GM23338 (cell line): ENCODE results near the gene LRIF1. TPM values are rescaled to one million over a fixed set of nuclear protein-coding genes. Genes with fewer than 3 reads are reported as not detected.

Experiments
- ATAC-seq: fragments of 200-7000 bp; cut with Tn5 transposase; 3 replicates; pipeline ENCODE4 v1.9.1; 2020
- DNase-seq: peaks from one replicate; pipeline ENCODE4 v3.0.0-alpha.2; 2015; ENCODE audit warnings: low spot score
- H2AFZ ChIP-seq: fragments of 200-600 bp; sonication (generic); 2 replicates; pipeline ENCODE4 v1.8.0; 2016; ENCODE audit warnings: antibody characterized with exemption, mild to moderate bottlenecking, moderate library complexity
- H3F3A ChIP-seq: fragments of 200-600 bp; sonication (generic); replicated peaks from 2 replicates; pipeline ENCODE4 v1.8.0; 2017; ENCODE audit warnings: antibody characterized with exemption, mixed run types, low read depth
- H3K27ac ChIP-seq: fragments of 200-600 bp; sonication (generic); 2 replicates; pipeline ENCODE4 v1.6.1; 2016; ENCODE audit warnings: low read depth
- H3K27me3 ChIP-seq: fragments of 200-600 bp; sonication (generic); 2 replicates; pipeline ENCODE4 v1.8.0; 2016; ENCODE audit warnings: mild to moderate bottlenecking, mixed run types, moderate library complexity; ENCODE audit not compliant: insufficient read depth
- H3K36me3 ChIP-seq: fragments of 200-600 bp; sonication (generic); 2 replicates; pipeline ENCODE4 v1.8.0; 2016; ENCODE audit warnings: mild to moderate bottlenecking; ENCODE audit not compliant: insufficient read depth
- H3K4me1 ChIP-seq: fragments of 200-600 bp; sonication (generic); 2 replicates; pipeline ENCODE4 v1.8.0; 2016; ENCODE audit warnings: mild to moderate bottlenecking, moderate library complexity; ENCODE audit not compliant: insufficient read depth
- H3K4me2 ChIP-seq: fragments of 200-600 bp; sonication (generic); 2 replicates; pipeline ENCODE4 v1.7.1; 2017; ENCODE audit warnings: mixed run types
- H3K4me3 ChIP-seq: fragments of 200-600 bp; sonication (generic); 2 replicates; pipeline ENCODE4 v1.6.1; 2016; ENCODE audit warnings: mixed run types
- H3K79me2 ChIP-seq: fragments of 200-600 bp; sonication (generic); replicated peaks from 2 replicates; pipeline ENCODE4 v1.8.0; 2017; ENCODE audit warnings: mild to moderate bottlenecking; ENCODE audit not compliant: insufficient read depth
- H3K9me2 ChIP-seq: fragments of 200-600 bp; sonication (generic); 2 replicates; pipeline ENCODE4 v1.8.0; 2017; ENCODE audit not compliant: insufficient read depth
- H4K20me1 ChIP-seq: fragments of 200-600 bp; sonication (generic); replicated peaks from 2 replicates; pipeline ENCODE4 v1.8.0; 2017; ENCODE audit warnings: mild to moderate bottlenecking; ENCODE audit not compliant: insufficient read depth
- H3K27ac Mint-ChIP-seq: 2 replicates; pipeline ENCODE4 v1.8.0; 2020; ENCODE audit warnings: inconsistent platforms, mild to moderate bottlenecking, moderate library complexity, mixed read lengths
- H3K27me3 Mint-ChIP-seq: 3 replicates; pipeline ENCODE4 v1.8.0; 2022; ENCODE audit warnings: low read depth, mild to moderate bottlenecking, moderate library complexity, mixed read lengths, inconsistent platforms; ENCODE audit not compliant: insufficient read depth, poor library complexity
- H3K36me3 Mint-ChIP-seq: 3 replicates; pipeline ENCODE4 v1.8.0; 2021; ENCODE audit warnings: low read depth, mild to moderate bottlenecking, inconsistent platforms, moderate library complexity, mixed read lengths
- H3K4me1 Mint-ChIP-seq: 3 replicates; pipeline ENCODE4 v1.8.0; 2020; ENCODE audit warnings: mild to moderate bottlenecking, inconsistent platforms, mixed read lengths
- H3K4me3 Mint-ChIP-seq: 3 replicates; pipeline ENCODE4 v1.8.0; 2021; ENCODE audit warnings: moderate library complexity, mild to moderate bottlenecking, inconsistent platforms, mixed read lengths
- H3K9me3 Mint-ChIP-seq: 3 replicates; pipeline ENCODE4 v1.8.0; 2020; ENCODE audit warnings: moderate library complexity, mild to moderate bottlenecking, inconsistent platforms, mixed read lengths
- EZH2 ChIP-seq: fragments of 200-600 bp; sonication (generic); IDR thresholded peaks from one replicate; pipeline ENCODE4 v1.8.0; 2017; ENCODE audit warnings: antibody characterized with exemption, mild to moderate bottlenecking, low read depth; ENCODE audit not compliant: unreplicated experiment
- EZH2phosphoT487 ChIP-seq: fragments of 200-600 bp; sonication (generic); IDR thresholded peaks from one replicate; pipeline ENCODE4 v1.8.1; 2018; ENCODE audit warnings: antibody characterized with exemption; ENCODE audit not compliant: unreplicated experiment
- JUNB ChIP-seq: IDR thresholded peaks from one replicate; pipeline ENCODE4 v1.6.1; 2016; ENCODE audit warnings: antibody characterized with exemption; ENCODE audit not compliant: unreplicated experiment
- NANOG ChIP-seq: IDR thresholded peaks from 2 replicates; pipeline ENCODE4 v1.6.1; 2016; ENCODE audit warnings: antibody characterized with exemption, borderline replicate concordance
- POLR2AphosphoS5 ChIP-seq: IDR thresholded peaks from 2 replicates; pipeline ENCODE4 v1.6.1; 2016; ENCODE audit warnings: antibody characterized with exemption, low read depth
- STAT1 ChIP-seq: IDR thresholded peaks from one replicate; pipeline ENCODE4 v1.6.1; 2016; ENCODE audit warnings: antibody characterized with exemption; ENCODE audit not compliant: unreplicated experiment
- ZNF114 ChIP-seq: fragments of 250-450 bp; sonication (Bioruptor Pico); IDR thresholded peaks from 2 replicates; pipeline ENCODE4 v1.5.0; 2020; ENCODE audit warnings: mild to moderate bottlenecking, moderate library complexity
- ZNF331 ChIP-seq: fragments of 250-450 bp; sonication (Bioruptor Pico); IDR thresholded peaks from 2 replicates; pipeline ENCODE4 v1.5.0; 2020; ENCODE audit warnings: low read depth, mild to moderate bottlenecking, moderate library complexity
- polyA plus RNA-seq: library from polyadenylated mRNA; unstranded; fragments of >200 nt; fragmentation: Nextera tagmentation; extraction: Ambion mirVana; gene quantifications from 2 replicates; pipeline ENCODE4 v1.2.1, GENCODE V29; 2016
- total RNA-seq: library from RNA; depleted of rRNA; stranded (reverse); fragments of >200 nt; shearing (Covaris generic); gene quantifications from 2 replicates; pipeline ENCODE4 v1.2.3, GENCODE V29; 2014
- TF ChIP-seq, protein P1 (sequence below): IDR thresholded peaks from one replicate; pipeline ENCODE4 v1.6.1; 2018; ENCODE audit warnings: antibody characterized with exemption; ENCODE audit not compliant: unreplicated experiment
- TF ChIP-seq, protein P2 (sequence below), 2 experiments: fragments of 200-600 bp in 1 of 2; sonication (generic) in 1 of 2; conservative IDR thresholded peaks; 2 replicates each; pipeline versions ENCODE4 v1.5.1 to v1.6.1; 2016 to 2017; ENCODE audit warnings: antibody characterized with exemption in 2 of 2, low read depth in 2 of 2, mild to moderate bottlenecking in 2 of 2, moderate library complexity in 1 of 2
- TF ChIP-seq, protein P3 (sequence below): IDR thresholded peaks from 2 replicates; pipeline ENCODE4 v1.6.1; 2016; ENCODE audit warnings: antibody characterized with exemption

The LRIF1 gene
- total and polyA plus RNA-seq, 2 experiments from 2014 or later: 32.6 to 37.9 TPM

DNA sequence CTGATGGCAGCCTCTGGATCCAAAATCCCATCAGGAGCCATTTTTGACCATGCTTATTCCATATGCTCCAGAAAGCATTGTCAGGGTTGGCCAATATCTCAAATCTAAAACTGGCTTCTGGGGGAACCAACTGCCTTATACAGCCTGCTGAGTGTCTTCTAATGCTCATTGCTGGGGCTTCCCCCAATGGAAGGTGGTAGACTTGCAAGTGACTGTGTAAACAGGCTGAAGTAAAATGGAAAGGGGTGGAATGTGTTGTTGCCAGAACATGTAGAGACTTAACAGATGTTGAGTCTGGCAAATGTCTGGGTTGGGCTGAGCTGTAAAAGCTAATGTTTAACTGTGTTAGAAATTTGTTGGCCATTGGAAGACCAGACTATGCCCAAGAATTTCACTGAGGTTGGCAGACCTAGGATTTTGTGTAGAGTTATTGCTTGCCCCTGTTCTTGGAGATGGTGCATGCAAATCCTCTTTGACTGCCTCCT lies 22.7 kb upstream of the LRIF1 start (continued):
- TF ChIP-seq, protein P1, sequence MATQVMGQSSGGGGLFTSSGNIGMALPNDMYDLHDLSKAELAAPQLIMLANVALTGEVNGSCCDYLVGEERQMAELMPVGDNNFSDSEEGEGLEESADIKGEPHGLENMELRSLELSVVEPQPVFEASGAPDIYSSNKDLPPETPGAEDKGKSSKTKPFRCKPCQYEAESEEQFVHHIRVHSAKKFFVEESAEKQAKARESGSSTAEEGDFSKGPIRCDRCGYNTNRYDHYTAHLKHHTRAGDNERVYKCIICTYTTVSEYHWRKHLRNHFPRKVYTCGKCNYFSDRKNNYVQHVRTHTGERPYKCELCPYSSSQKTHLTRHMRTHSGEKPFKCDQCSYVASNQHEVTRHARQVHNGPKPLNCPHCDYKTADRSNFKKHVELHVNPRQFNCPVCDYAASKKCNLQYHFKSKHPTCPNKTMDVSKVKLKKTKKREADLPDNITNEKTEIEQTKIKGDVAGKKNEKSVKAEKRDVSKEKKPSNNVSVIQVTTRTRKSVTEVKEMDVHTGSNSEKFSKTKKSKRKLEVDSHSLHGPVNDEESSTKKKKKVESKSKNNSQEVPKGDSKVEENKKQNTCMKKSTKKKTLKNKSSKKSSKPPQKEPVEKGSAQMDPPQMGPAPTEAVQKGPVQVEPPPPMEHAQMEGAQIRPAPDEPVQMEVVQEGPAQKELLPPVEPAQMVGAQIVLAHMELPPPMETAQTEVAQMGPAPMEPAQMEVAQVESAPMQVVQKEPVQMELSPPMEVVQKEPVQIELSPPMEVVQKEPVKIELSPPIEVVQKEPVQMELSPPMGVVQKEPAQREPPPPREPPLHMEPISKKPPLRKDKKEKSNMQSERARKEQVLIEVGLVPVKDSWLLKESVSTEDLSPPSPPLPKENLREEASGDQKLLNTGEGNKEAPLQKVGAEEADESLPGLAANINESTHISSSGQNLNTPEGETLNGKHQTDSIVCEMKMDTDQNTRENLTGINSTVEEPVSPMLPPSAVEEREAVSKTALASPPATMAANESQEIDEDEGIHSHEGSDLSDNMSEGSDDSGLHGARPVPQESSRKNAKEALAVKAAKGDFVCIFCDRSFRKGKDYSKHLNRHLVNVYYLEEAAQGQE: no peak
- TF ChIP-seq, protein P2, sequence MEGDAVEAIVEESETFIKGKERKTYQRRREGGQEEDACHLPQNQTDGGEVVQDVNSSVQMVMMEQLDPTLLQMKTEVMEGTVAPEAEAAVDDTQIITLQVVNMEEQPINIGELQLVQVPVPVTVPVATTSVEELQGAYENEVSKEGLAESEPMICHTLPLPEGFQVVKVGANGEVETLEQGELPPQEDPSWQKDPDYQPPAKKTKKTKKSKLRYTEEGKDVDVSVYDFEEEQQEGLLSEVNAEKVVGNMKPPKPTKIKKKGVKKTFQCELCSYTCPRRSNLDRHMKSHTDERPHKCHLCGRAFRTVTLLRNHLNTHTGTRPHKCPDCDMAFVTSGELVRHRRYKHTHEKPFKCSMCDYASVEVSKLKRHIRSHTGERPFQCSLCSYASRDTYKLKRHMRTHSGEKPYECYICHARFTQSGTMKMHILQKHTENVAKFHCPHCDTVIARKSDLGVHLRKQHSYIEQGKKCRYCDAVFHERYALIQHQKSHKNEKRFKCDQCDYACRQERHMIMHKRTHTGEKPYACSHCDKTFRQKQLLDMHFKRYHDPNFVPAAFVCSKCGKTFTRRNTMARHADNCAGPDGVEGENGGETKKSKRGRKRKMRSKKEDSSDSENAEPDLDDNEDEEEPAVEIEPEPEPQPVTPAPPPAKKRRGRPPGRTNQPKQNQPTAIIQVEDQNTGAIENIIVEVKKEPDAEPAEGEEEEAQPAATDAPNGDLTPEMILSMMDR (conservative IDR thresholded peaks at IDR 0.05; ENCODE audit: low read depth in 2 of 2): no peak

DNA sequence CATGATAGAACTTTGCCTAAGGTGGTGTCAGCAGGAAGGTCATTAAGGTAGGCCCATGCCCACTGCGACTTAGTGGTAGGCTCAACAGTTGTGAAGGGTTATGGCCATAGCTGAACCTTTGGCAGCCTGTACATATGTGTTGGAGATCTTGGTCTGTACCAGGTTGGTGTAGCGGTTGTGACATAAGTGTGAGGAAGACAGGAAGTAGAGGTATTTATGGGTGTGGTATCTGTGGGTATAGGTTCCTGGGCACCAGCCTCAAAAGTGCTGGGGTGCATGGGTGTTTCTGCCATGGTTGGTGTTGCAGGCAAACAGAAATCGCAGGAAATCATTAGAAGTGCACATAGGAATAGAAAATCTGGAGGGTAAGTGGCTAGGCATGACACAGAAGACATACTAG lies 18.6 kb upstream of the LRIF1 start:
- Histone ChIP-seq H3K79me2 (no peaks in the 10 kb centered on the region), H3K27ac (no peak overlapping the region), H3K27me3 (no peaks in the 10 kb centered on the region), H3K9me2 (no peaks in the 10 kb centered on the region; the same call in 1 of the 2 replicates), H3K4me2 (no peak overlapping the region), H4K20me1 (no peaks in the 10 kb centered on the region), H3K4me3 (no peak overlapping the region), H3K4me1 (no peaks in the 10 kb centered on the region), H3K36me3 (no peaks in the 10 kb centered on the region), H3F3A (no peaks in the 10 kb centered on the region), H2AFZ (no peak overlapping the region)
- Mint-ChIP-seq H3K4me1 (no peaks in the 10 kb centered on the region), H3K36me3 (no peaks in the 10 kb centered on the region), H3K27me3 (no peaks in the 10 kb centered on the region), H3K27ac (no peak overlapping the region), H3K4me3 (no peak overlapping the region), H3K9me3 (peaks cover 21% of the 10 kb centered on the region)
- no peak for ATAC-seq
- DNase-seq: no peak
- TF ChIP-seq, protein P2 (conservative IDR thresholded peaks at IDR 0.05; ENCODE audit: low read depth in 2 of 2): no peak
- TF ChIP-seq, protein P3, sequence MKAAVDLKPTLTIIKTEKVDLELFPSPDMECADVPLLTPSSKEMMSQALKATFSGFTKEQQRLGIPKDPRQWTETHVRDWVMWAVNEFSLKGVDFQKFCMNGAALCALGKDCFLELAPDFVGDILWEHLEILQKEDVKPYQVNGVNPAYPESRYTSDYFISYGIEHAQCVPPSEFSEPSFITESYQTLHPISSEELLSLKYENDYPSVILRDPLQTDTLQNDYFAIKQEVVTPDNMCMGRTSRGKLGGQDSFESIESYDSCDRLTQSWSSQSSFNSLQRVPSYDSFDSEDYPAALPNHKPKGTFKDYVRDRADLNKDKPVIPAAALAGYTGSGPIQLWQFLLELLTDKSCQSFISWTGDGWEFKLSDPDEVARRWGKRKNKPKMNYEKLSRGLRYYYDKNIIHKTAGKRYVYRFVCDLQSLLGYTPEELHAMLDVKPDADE: no peak
- TF ChIP-seq EZH2phosphoT487 (no peak), ZNF331 (CRISPR knock-in tag) (no peak), ZNF114 (CRISPR knock-in tag) (no peak), NANOG (no peak), EZH2 (no peak), STAT1 (no peak), JUNB (no peak), POLR2AphosphoS5 (no peak)
- TF ChIP-seq, protein P1: no peak
